ENCODE results near the gene CARM1.

Gene CARM1

GRCh38 chr19:10971107-10971726 is 99.9 kb downstream of the CARM1 start:
- H3K27me3 Mint-ChIP-seq: no peaks in the 10 kb centered on the region
- no peak overlapping the region for H3K4me3 Mint-ChIP-seq
- peaks cover 48% of the 10 kb centered on the region for H3K4me1 Mint-ChIP-seq

More at GRCh38 chr19:10971107-10971726, 99.9 kb downstream of the CARM1 start:
- no peak overlapping the region for H3K27ac Mint-ChIP-seq
- no peak for DNase-seq
- no peak for ATAC-seq
- peaks cover 8% of the 10 kb centered on the region for H3K36me3 Mint-ChIP-seq (ENCODE audit: low read depth)
- no peaks in the 10 kb centered on the region for H3K9me3 Mint-ChIP-seq

Measured in activated naive CD8-positive, alpha-beta T cell treated with anti-CD3 and anti-CD28 coated beads, Interleukin-2, amount 50 U/mL, for 24 hours (primary cell).